NCI-H1694 (cell line): ENCODE measurements around the gene ITSN1.
"Not testable (repeated sequence)": the region's sequence is repeated elsewhere in the genome, so short reads cannot be mapped to it uniquely, and the experiment has no call there.

ENCODE experiments used
- DNase-seq: peaks from one replicate; lab custom pipeline; 2025; lab: John Stamatoyannopoulos, UW

Gene ITSN1

GRCh38 chr21:33651965-33652680, 9.8 kb downstream of the ITSN1 start:
- DNase-seq = no peak

GRCh38 chr21:33654412-33654811, 12.1 kb downstream of the ITSN1 start:
- no peak for DNase-seq

- DNase-seq = no peak
Measured at GRCh38 chr21:33655588-33656221, 13.4 kb downstream of the ITSN1 start.

- DNase-seq = no peak
Measured at GRCh38 chr21:33657124-33657820, 15.0 kb downstream of the ITSN1 start.

GRCh38 chr21:33658919-33659567, 16.7 kb downstream of the ITSN1 start:
- DNase-seq = no peak

GRCh38 chr21:33659568-33659949, 17.3 kb downstream of the ITSN1 start:
- no peak for DNase-seq

GRCh38 chr21:33660406-33660805, 18.1 kb downstream of the ITSN1 start:
- DNase-seq = no peak

GRCh38 chr21:33661146-33661545, 18.8 kb downstream of the ITSN1 start:
- DNase-seq = no peak

GRCh38 chr21:33662046-33662445, 19.7 kb downstream of the ITSN1 start:
- DNase-seq = no peak

- no peak for DNase-seq
Measured at GRCh38 chr21:33663241-33663640, 20.9 kb downstream of the ITSN1 start.

- no peak for DNase-seq
Measured at GRCh38 chr21:33664135-33664534, 21.8 kb downstream of the ITSN1 start.

- DNase-seq = no peak
Measured at GRCh38 chr21:33666153-33666552, 23.9 kb downstream of the ITSN1 start.

GRCh38 chr21:33667636-33668035, 25.3 kb downstream of the ITSN1 start:
- DNase-seq = no peak

- DNase-seq = no peak
Measured at GRCh38 chr21:33668180-33668579, 25.9 kb downstream of the ITSN1 start.

- no peak for DNase-seq
Measured at GRCh38 chr21:33668620-33669019, 26.3 kb downstream of the ITSN1 start.

GRCh38 chr21:33670076-33670978, 28.0 kb downstream of the ITSN1 start:
- no peak for DNase-seq

- no peak for DNase-seq
Measured at GRCh38 chr21:33673473-33673872, 31.2 kb downstream of the ITSN1 start.

- DNase-seq = no peak
Measured at GRCh38 chr21:33674226-33674625, 31.9 kb downstream of the ITSN1 start.

GRCh38 chr21:33676666-33677065, 34.4 kb downstream of the ITSN1 start:
- DNase-seq = not testable (repeated sequence)

GRCh38 chr21:33677450-33677849, 35.1 kb downstream of the ITSN1 start:
- no peak for DNase-seq

- no peak for DNase-seq
Measured at GRCh38 chr21:33680870-33681269, 38.6 kb downstream of the ITSN1 start.
